Progenitor cell of endocrine pancreas (in vitro differentiated cells): ENCODE results near the gene SS18L1. TPM values are rescaled to one million over a fixed set of nuclear protein-coding genes. Genes with fewer than 3 reads are reported as not detected.
A peak's percentile ranks its signal among the peaks of the same experiment; 100 is the strongest.

ENCODE experiments used
- DNase-seq: peaks from one replicate; pipeline ENCODE4 v3.0.0; 2021; ENCODE audit warnings: low spot score; ENCODE audit not compliant: unreplicated experiment
- H3K27ac Mint-ChIP-seq: 2 replicates; pipeline ENCODE4 v1.8.0; 2021; ENCODE audit warnings: mild to moderate bottlenecking, moderate library complexity, mixed read lengths
- H3K27me3 Mint-ChIP-seq: 2 replicates; pipeline ENCODE4 v1.8.0; 2021; ENCODE audit warnings: mixed read lengths
- H3K36me3 Mint-ChIP-seq: 2 replicates; pipeline ENCODE4 v1.8.0; 2022; ENCODE audit warnings: mixed read lengths; ENCODE audit not compliant: insufficient read depth
- H3K4me1 Mint-ChIP-seq: 2 replicates; pipeline ENCODE4 v1.8.0; 2021; ENCODE audit warnings: low read depth, mixed read lengths
- H3K4me3 Mint-ChIP-seq: 2 replicates; pipeline ENCODE4 v1.8.0; 2021; ENCODE audit warnings: low read depth, mild to moderate bottlenecking, moderate library complexity, mixed read lengths
- H3K9me3 Mint-ChIP-seq: 2 replicates; pipeline ENCODE4 v1.8.0; 2021; ENCODE audit warnings: low read depth, mixed read lengths
- CTCF ChIP-seq: fragments of 200-600 bp; sonication (generic); IDR thresholded peaks from one replicate; pipeline ENCODE4 v1.5.0; 2021; ENCODE audit warnings: antibody characterized with exemption, mild to moderate bottlenecking; ENCODE audit not compliant: unreplicated experiment
- total RNA-seq: library from RNA; stranded (reverse); gene quantifications from 2 replicates; pipeline ENCODE4 v1.2.1, GENCODE V29; 2021

The SS18L1 gene
- total RNA-seq, 1 donor from 2014 or later = 29.8 TPM

- peak overlapping the region; percentile 19 for H3K4me3 Mint-ChIP-seq
- H3K36me3 Mint-ChIP-seq = peaks cover 30% of the 10 kb centered on the region
- H3K27ac Mint-ChIP-seq = peak overlapping the region; percentile 87
- H3K9me3 Mint-ChIP-seq = no peaks in the 10 kb centered on the region
- H3K4me1 Mint-ChIP-seq = peaks cover 8% of the 10 kb centered on the region
- TF ChIP-seq CTCF = peak; percentile 81
- no peaks in the 10 kb centered on the region for H3K27me3 Mint-ChIP-seq
- DNase-seq = peak; percentile 48
Measured at GRCh38 chr20:62136283-62137091, 7.1 kb upstream of the SS18L1 start.

GRCh38 chr20:62137092-62137384, 6.5 kb upstream of the SS18L1 start:
- TF ChIP-seq CTCF = no peak
- Mint-ChIP-seq H3K9me3 (no peaks in the 10 kb centered on the region), H3K4me1 (peaks cover 14% of the 10 kb centered on the region), H3K36me3 (peaks cover 30% of the 10 kb centered on the region), H3K27ac (peak overlapping the region; percentile 84), H3K4me3 (peak overlapping the region; percentile 19), H3K27me3 (no peaks in the 10 kb centered on the region)
- DNase-seq = no peak

GRCh38 chr20:62137478-62138203, 5.9 kb upstream of the SS18L1 start:
- Mint-ChIP-seq H3K9me3 (no peaks in the 10 kb centered on the region), H3K27me3 (no peaks in the 10 kb centered on the region), H3K4me1 (peaks cover 17% of the 10 kb centered on the region), H3K36me3 (peaks cover 25% of the 10 kb centered on the region), H3K27ac (peak overlapping the region; percentile 78), H3K4me3 (no peak overlapping the region)
- no peak for TF ChIP-seq CTCF
- no peak for DNase-seq

GRCh38 chr20:62138204-62138543, 5.4 kb upstream of the SS18L1 start:
- no peak for DNase-seq
- H3K4me1 Mint-ChIP-seq = peaks cover 17% of the 10 kb centered on the region
- no peaks in the 10 kb centered on the region for H3K9me3 Mint-ChIP-seq
- no peak overlapping the region for H3K4me3 Mint-ChIP-seq
- H3K36me3 Mint-ChIP-seq = peaks cover 25% of the 10 kb centered on the region
- no peaks in the 10 kb centered on the region for H3K27me3 Mint-ChIP-seq
- no peak for TF ChIP-seq CTCF
- H3K27ac Mint-ChIP-seq = peak overlapping the region; percentile 78

GRCh38 chr20:62138912-62139311, 4.7 kb upstream of the SS18L1 start:
- peak overlapping the region; percentile 59 for H3K27ac Mint-ChIP-seq
- no peak for TF ChIP-seq CTCF
- H3K4me1 Mint-ChIP-seq = peaks cover 17% of the 10 kb centered on the region
- no peaks in the 10 kb centered on the region for H3K27me3 Mint-ChIP-seq
- H3K36me3 Mint-ChIP-seq = peaks cover 25% of the 10 kb centered on the region
- H3K4me3 Mint-ChIP-seq = no peak overlapping the region
- H3K9me3 Mint-ChIP-seq = no peaks in the 10 kb centered on the region
- DNase-seq = no peak
